IMR-90 (cell line): ENCODE data around the gene FABP2. TPM values are rescaled to one million over a fixed set of nuclear protein-coding genes. Genes with fewer than 3 reads are reported as not detected.
"Not testable (repeated sequence)": the region's sequence is repeated elsewhere in the genome, so short reads cannot be mapped to it uniquely, and the experiment has no call there.

ENCODE experiments used
- ATAC-seq: fragments of 200-7000 bp; cut with Tn5 transposase; 2 replicates; pipeline ENCODE4 v1.9.1; 2020; ENCODE audit warnings: low read depth, mild to moderate bottlenecking, moderate library complexity
- BruUV-seq: library from RNA; stranded (reverse); fragments of 400-500 nt; replicated peaks from 2 replicates; lab custom pipeline; 2021; lab: Mats Ljungman, UMichigan
- CTCF ChIA-PET: fragments of 300-600 bp; formaldehyde crosslinking; extraction: SDS; loops from one replicate; lab custom pipeline; 2021; ENCODE audit warnings: antibody characterized with exemption; lab: Yijun Ruan, JAX
- POLR2A ChIA-PET: fragments of 300-600 bp; sonication (Branson Sonifier 250); formaldehyde crosslinking; loops from one replicate; lab custom pipeline; 2022; ENCODE audit warnings: antibody characterized with exemption; ENCODE audit not compliant: unreplicated experiment; lab: Charles Lee
- DNase-seq: peaks from one replicate; pipeline ENCODE4 v3.0.0; 2013
- H2AFZ ChIP-seq: replicated peaks from 2 replicates; pipeline ENCODE3; 2013; ENCODE audit warnings: low read length, mild to moderate bottlenecking; ENCODE audit not compliant: poor library complexity
- H2AK5ac ChIP-seq: 2 replicates; pipeline ENCODE4 v1.6.1; 2013; ENCODE audit warnings: low read depth, low read length, inconsistent platforms
- H2AK9ac ChIP-seq: replicated peaks from 2 replicates; pipeline ENCODE3; 2013; ENCODE audit warnings: mild to moderate bottlenecking, low read depth, low read length, moderate library complexity; ENCODE audit not compliant: poor library complexity
- H2BK120ac ChIP-seq: 2 replicates; pipeline ENCODE4 v1.6.1; 2013; ENCODE audit warnings: low read depth, low read length, inconsistent platforms
- H2BK15ac ChIP-seq: 3 replicates; pipeline ENCODE4 v1.6.1; 2013; ENCODE audit warnings: low read depth, low read length, inconsistent platforms
- H2BK20ac ChIP-seq: 2 replicates; pipeline ENCODE4 v1.6.1; 2013; ENCODE audit warnings: low read depth, mild to moderate bottlenecking, inconsistent platforms, low read length, moderate library complexity
- H2BK5ac ChIP-seq: 2 replicates; pipeline ENCODE4 v1.6.1; 2013; ENCODE audit warnings: mild to moderate bottlenecking, low read depth, low read length, inconsistent platforms; ENCODE audit not compliant: poor library complexity, severe bottlenecking
- H3K14ac ChIP-seq: replicated peaks from 2 replicates; pipeline ENCODE4 v1.6.1; 2013; ENCODE audit warnings: low read depth, low read length, inconsistent platforms
- H3K18ac ChIP-seq: 2 replicates; pipeline ENCODE4 v1.6.1; 2013; ENCODE audit warnings: low read depth, low read length, control low read depth
- H3K23ac ChIP-seq: 2 replicates; pipeline ENCODE4 v1.6.1; 2013; ENCODE audit warnings: low read depth, low read length, inconsistent platforms
- H3K27ac ChIP-seq: 2 replicates; pipeline ENCODE4 v1.5.1; 2013; ENCODE audit warnings: mild to moderate bottlenecking, control low read depth, low read length; ENCODE audit not compliant: insufficient read depth
- H3K27me3 ChIP-seq: 2 replicates; pipeline ENCODE4 v1.6.1; 2013; ENCODE audit warnings: low read length; ENCODE audit not compliant: control insufficient read depth, insufficient read depth
- H3K36me3 ChIP-seq: 2 replicates; pipeline ENCODE4 v1.6.1; 2013; ENCODE audit warnings: low read length, mixed read lengths; ENCODE audit not compliant: control insufficient read depth, insufficient read depth
- H3K4ac ChIP-seq: 2 replicates; pipeline ENCODE4 v1.6.1; 2013; ENCODE audit warnings: low read depth, low read length, inconsistent platforms
- H3K4me1 ChIP-seq: 2 replicates; pipeline ENCODE4 v1.6.1; 2013; ENCODE audit warnings: low read length, mixed read lengths; ENCODE audit not compliant: control insufficient read depth, insufficient read depth
- H3K4me2 ChIP-seq: 2 replicates; pipeline ENCODE4 v1.6.1; 2013; ENCODE audit warnings: low read depth, mild to moderate bottlenecking, control low read depth, low read length, moderate library complexity
- H3K4me3 ChIP-seq: 2 replicates; pipeline ENCODE4 v1.5.1; 2013; ENCODE audit warnings: low read depth, mild to moderate bottlenecking, control low read depth, low read length, moderate library complexity; ENCODE audit not compliant: insufficient read depth
- H3K56ac ChIP-seq: 2 replicates; pipeline ENCODE4 v1.6.1; 2013; ENCODE audit warnings: low read length, inconsistent platforms; ENCODE audit not compliant: insufficient read depth; ENCODE audit errors: extremely low read depth
- H3K79me1 ChIP-seq, 2 experiments: 2 replicates each; pipeline ENCODE4 v1.6.1; 2013; ENCODE audit warnings: low read length in 2 of 2, inconsistent platforms in 1 of 2, low read depth in 1 of 2
- H3K9ac ChIP-seq: 2 replicates; pipeline ENCODE4 v1.6.1; 2013; ENCODE audit warnings: low read depth, low read length, control low read depth
- H3K9me1 ChIP-seq: 2 replicates; pipeline ENCODE4 v1.6.1; 2013; ENCODE audit warnings: low read length, inconsistent platforms; ENCODE audit not compliant: insufficient read depth
- H3K9me3 ChIP-seq: 2 replicates; pipeline ENCODE4 v1.6.1; 2013; ENCODE audit warnings: low read length; ENCODE audit not compliant: control insufficient read depth, insufficient read depth
- H4K20me1 ChIP-seq: 2 replicates; pipeline ENCODE4 v1.6.1; 2013; ENCODE audit warnings: low read length, inconsistent platforms; ENCODE audit not compliant: insufficient read depth
- H4K5ac ChIP-seq: 2 replicates; pipeline ENCODE4 v1.6.1; 2013; ENCODE audit warnings: mild to moderate bottlenecking, low read depth, low read length, control low read depth
- H4K8ac ChIP-seq, 2 experiments: 2 replicates each; pipeline ENCODE4 v1.6.1; 2013; ENCODE audit warnings: low read depth in 2 of 2, low read length in 2 of 2, control low read depth in 1 of 2, inconsistent platforms in 1 of 2
- H4K91ac ChIP-seq: 2 replicates; pipeline ENCODE4 v1.6.1; 2013; ENCODE audit warnings: low read depth, low read length, inconsistent platforms; ENCODE audit not compliant: insufficient read depth
- WGBS, 2 experiments: methylation state at CpG; one replicate each; pipeline versions ENCODE4 v1.1.5 to v1.1.7; 2013; ENCODE audit warnings: missing lambda C conversion rate in 2 of 2; ENCODE audit not compliant: insufficient read length in 1 of 2; ENCODE audit errors: extremely low coverage in 2 of 2; 5-methylcytosine and 5-hydroxymethylcytosine counted together
- dilution Hi-C: fragments of 300-500 bp; cut with HindIII; formaldehyde crosslinking; loops from one replicate; pipeline ENCODE4 v1.14.3; 2018; ENCODE audit warnings: low sequenced_read_pairs; ENCODE audit not compliant: unreplicated experiment
- in situ Hi-C: fragments of 300-500 bp; cut with MboI; formaldehyde crosslinking; loops from 3 replicates; pipeline ENCODE4 v1.14.3; 2019; ENCODE audit warnings: low sequenced_read_pairs, inconsistent platforms, mixed read lengths
- intact Hi-C: fragments of 100-400 bp; cut with micrococcal nuclease; formaldehyde crosslinking; loops from 2 replicates; pipeline ENCODE4 v1.10.0; 2022
- polyA plus RNA-seq, 3 experiments: library from polyadenylated mRNA; depleted of rRNA; stranded (reverse); fragments of >200 nt; gene quantifications; 2 replicates each; pipeline ENCODE4 v1.2.3, GENCODE V29; 2012; ENCODE audit warnings: low replicate concordance in 1 of 3
- total RNA-seq: library from RNA; depleted of rRNA; stranded (reverse); fragments of >200 nt; gene quantifications from 2 replicates; pipeline ENCODE4 v1.2.3, GENCODE V29; 2012

The FABP2 gene
- total and polyA plus RNA-seq, 2 of the 4 experiments (the other 2 are of a cell fraction) = not detected

DNA sequence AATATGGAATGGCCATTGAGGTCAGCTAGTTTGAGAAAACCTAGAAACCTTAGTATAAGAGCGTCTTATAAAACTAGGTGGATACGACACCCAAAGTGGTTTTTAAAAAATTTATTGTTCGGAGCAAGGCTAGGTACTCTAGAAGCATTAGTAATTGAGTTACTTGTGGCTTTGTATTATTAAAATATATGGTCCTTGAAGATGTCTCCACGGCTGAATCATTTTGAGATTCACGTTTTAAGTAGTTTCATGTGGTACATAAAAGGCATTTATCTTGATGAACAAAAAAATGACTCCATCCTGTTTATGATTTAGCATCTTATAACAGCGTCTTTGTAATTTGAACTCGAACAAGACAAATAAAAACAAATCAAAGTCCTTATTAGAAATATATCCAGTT, 44.9 kb upstream of the FABP2 start:
- BruUV-seq, ATAC-seq, H2BK20ac ChIP-seq, H4K20me1 ChIP-seq, H2BK5ac ChIP-seq, H3K23ac ChIP-seq, H3K9ac ChIP-seq, H3K27me3 ChIP-seq, H4K8ac ChIP-seq, H3K4me2 ChIP-seq, in situ Hi-C loops, H4K5ac ChIP-seq, H3K56ac ChIP-seq, H4K91ac ChIP-seq, DNase-seq, H3K9me1 ChIP-seq, H3K18ac ChIP-seq, H3K4ac ChIP-seq, H3K9me3 ChIP-seq, H2BK120ac ChIP-seq, H2AK5ac ChIP-seq, H2AFZ ChIP-seq, H3K27ac ChIP-seq, H3K4me3 ChIP-seq, dilution Hi-C loops, H3K36me3 ChIP-seq, POLR2A ChIA-PET, H3K4me1 ChIP-seq, H2BK15ac ChIP-seq, H3K79me1 ChIP-seq, intact Hi-C loops, H3K14ac ChIP-seq, CTCF ChIA-PET, H2AK9ac ChIP-seq: not testable (repeated sequence)
- no CpG with 5 or more reads among the region's 7 CpGs for WGBS, 2 experiments

DNA sequence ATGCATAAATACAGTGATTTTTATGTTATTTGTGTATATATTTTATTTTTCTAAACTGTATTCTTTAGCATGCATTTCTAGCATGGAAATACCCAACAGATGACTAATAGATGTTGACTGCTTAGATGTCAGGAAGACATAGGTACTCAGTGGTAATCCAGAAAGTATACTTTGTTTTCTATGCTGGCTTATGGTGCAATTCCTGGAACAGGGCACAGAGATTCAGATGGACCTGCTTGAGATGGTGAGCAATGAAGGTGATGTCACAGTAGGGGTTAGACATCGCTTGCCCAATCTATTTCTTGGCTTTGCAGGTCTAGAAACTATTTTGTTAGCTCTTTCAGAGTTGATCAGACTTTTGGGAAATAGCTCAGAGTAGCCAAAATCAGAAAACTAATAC, 42.3 kb upstream of the FABP2 start:
- H2BK15ac ChIP-seq, H4K5ac ChIP-seq, H3K9ac ChIP-seq, H3K4me1 ChIP-seq, CTCF ChIA-PET, H4K91ac ChIP-seq, intact Hi-C loops, H3K56ac ChIP-seq, ATAC-seq, H2BK20ac ChIP-seq, DNase-seq, H2AK5ac ChIP-seq, H3K27me3 ChIP-seq, H4K8ac ChIP-seq, H3K9me3 ChIP-seq, H3K4ac ChIP-seq, H3K4me2 ChIP-seq, H3K36me3 ChIP-seq, H3K18ac ChIP-seq, H3K14ac ChIP-seq, BruUV-seq, H3K9me1 ChIP-seq, H3K4me3 ChIP-seq, in situ Hi-C loops, POLR2A ChIA-PET, H3K27ac ChIP-seq, dilution Hi-C loops, H4K20me1 ChIP-seq, H2AFZ ChIP-seq, H2BK5ac ChIP-seq, H3K79me1 ChIP-seq, H2AK9ac ChIP-seq, H2BK120ac ChIP-seq, H3K23ac ChIP-seq: not testable (repeated sequence)
- no CpG with 5 or more reads among the region's 1 CpG for WGBS, 2 experiments
